Measurements from ENCODE around the gene OBSL1. TPM values are rescaled to one million over a fixed set of nuclear protein-coding genes. Genes with fewer than 3 reads are reported as not detected.

OBSL1 gene
- total RNA-seq, 4 donors from 2014 or later = 37.5 to 118 (median 51.6) TPM

GRCh38 chr2:219614076-219614860 lies 42.9 kb upstream of the OBSL1 start:
- no peak for TF ChIP-seq CTCF (IDR thresholded peaks at IDR 0.05; ENCODE audit: low read depth)

GRCh38 chr2:219613461-219614070 lies 42.2 kb upstream of the OBSL1 start:
- no peak for TF ChIP-seq CTCF (IDR thresholded peaks at IDR 0.05; ENCODE audit: low read depth)

- TF ChIP-seq CTCF (IDR thresholded peaks at IDR 0.05; ENCODE audit: low read depth) = no peak
Observed at GRCh38 chr2:219612577-219613286, 41.4 kb upstream of the OBSL1 start.

GRCh38 chr2:219611866-219612576 lies 40.7 kb upstream of the OBSL1 start:
- TF ChIP-seq CTCF (IDR thresholded peaks at IDR 0.05; ENCODE audit: low read depth) = no peak

- no peak for TF ChIP-seq CTCF (IDR thresholded peaks at IDR 0.05; ENCODE audit: low read depth)
Observed at GRCh38 chr2:219611306-219611705, 40.0 kb upstream of the OBSL1 start.

GRCh38 chr2:219609149-219609750 lies 37.9 kb upstream of the OBSL1 start:
- TF ChIP-seq CTCF (IDR thresholded peaks at IDR 0.05; ENCODE audit: low read depth) = no peak
